ENCODE measurements around the gene PDZD2. TPM values are rescaled to one million over a fixed set of nuclear protein-coding genes. Genes with fewer than 3 reads are reported as not detected.

PDZD2 gene
- total RNA-seq, 2 donors from 2014 or later: 10.3 to 59.5 TPM

DNA sequence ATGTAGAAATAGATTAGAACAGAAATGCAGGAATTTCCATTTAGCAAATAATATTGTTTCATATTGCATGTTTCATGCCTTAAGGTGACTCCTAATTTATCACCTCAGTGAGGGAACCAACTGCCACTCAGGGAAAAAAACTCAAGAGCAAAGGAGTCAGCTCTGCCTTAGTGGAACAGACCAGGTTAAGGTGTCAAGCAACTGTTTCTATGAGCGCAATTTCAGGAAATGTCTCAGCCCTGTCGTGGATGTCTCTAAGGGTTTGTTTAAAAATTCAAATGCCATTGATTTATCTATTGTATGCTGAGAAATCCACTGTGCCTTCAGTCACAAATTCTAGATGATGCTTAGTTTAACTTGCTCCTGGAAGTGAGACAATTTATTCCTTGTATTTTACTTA, 34.7 kb upstream of the PDZD2 start:
- H3K27ac ChIP-seq: no peak overlapping the region
- no peak overlapping the region for H3K4me3 ChIP-seq
- no peaks in the 10 kb centered on the region for H3K9me3 ChIP-seq
- no peaks in the 10 kb centered on the region for H3K4me1 ChIP-seq (replicated peaks)
- intact Hi-C loops (cut with DNase I): no loop called here
- 67% methylated on average over 2 of the region's 2 CpGs for WGBS
- TF ChIP-seq POLR2AphosphoS5 (IDR thresholded peaks at IDR 0.05): no peak
- no peak for TF ChIP-seq POLR2A (IDR thresholded peaks at IDR 0.05)
- TF ChIP-seq, protein P1, sequence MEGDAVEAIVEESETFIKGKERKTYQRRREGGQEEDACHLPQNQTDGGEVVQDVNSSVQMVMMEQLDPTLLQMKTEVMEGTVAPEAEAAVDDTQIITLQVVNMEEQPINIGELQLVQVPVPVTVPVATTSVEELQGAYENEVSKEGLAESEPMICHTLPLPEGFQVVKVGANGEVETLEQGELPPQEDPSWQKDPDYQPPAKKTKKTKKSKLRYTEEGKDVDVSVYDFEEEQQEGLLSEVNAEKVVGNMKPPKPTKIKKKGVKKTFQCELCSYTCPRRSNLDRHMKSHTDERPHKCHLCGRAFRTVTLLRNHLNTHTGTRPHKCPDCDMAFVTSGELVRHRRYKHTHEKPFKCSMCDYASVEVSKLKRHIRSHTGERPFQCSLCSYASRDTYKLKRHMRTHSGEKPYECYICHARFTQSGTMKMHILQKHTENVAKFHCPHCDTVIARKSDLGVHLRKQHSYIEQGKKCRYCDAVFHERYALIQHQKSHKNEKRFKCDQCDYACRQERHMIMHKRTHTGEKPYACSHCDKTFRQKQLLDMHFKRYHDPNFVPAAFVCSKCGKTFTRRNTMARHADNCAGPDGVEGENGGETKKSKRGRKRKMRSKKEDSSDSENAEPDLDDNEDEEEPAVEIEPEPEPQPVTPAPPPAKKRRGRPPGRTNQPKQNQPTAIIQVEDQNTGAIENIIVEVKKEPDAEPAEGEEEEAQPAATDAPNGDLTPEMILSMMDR (IDR thresholded peaks at IDR 0.05): no peak
- no peaks in the 10 kb centered on the region for H3K27me3 ChIP-seq (replicated peaks; ENCODE audit: insufficient read depth)
- no peaks in the 10 kb centered on the region for H3K36me3 ChIP-seq
- no peak for DNase-seq (ENCODE audit: low spot score)

DNA sequence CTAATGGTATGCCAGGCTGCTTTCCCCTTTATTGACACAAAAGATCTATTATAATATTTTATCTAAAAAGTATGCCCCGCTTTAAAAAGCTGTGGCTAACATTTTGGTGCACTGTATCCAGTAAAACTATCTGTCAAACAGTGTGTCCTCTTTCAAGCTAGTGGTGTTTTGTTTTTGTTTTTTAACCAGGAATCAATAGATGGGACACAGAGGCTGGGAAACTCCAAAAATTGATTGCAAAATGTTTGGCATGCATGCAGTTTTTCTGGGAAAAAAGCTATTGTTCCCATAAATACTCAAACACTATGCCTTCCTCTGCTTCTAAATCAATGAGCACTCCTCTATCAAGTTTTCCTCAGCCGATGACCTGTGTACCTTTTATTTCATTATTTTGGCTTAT, 34.3 kb upstream of the PDZD2 start:
- Histone ChIP-seq H3K27me3 (replicated peaks; ENCODE audit: insufficient read depth) (no peaks in the 10 kb centered on the region), H3K9me3 (no peaks in the 10 kb centered on the region), H3K36me3 (no peaks in the 10 kb centered on the region), H3K4me1 (replicated peaks) (no peaks in the 10 kb centered on the region), H3K4me3 (no peak overlapping the region), H3K27ac (no peak overlapping the region)
- intact Hi-C loops (cut with DNase I): no loop called here
- no peak for TF ChIP-seq POLR2AphosphoS5 (IDR thresholded peaks at IDR 0.05)
- no peak for TF ChIP-seq POLR2A (IDR thresholded peaks at IDR 0.05)
- TF ChIP-seq, protein P1 (IDR thresholded peaks at IDR 0.05): no peak
- 67% methylated on average over 2 of the region's 2 CpGs for WGBS
- no peak for DNase-seq (ENCODE audit: low spot score)

DNA sequence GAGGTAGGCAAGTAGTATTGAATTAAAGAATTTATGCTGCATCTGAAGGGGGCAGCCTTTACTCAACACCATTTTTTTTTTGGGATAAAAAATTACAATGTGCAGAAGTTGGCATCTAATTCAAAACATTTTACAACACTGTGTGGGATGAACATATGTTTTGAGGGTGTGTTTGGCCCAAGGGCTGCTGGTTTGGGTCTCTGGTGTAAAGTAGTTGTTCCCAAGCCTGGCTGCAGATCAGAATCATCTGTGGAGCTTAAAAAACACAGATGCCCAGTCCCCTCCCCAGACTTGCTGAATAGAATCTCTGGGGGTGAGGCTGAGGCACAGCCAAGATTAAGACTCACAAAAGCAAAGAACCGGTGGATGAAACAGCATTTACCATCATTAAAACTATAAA, 33.0 kb upstream of the PDZD2 start:
- WGBS: 44% methylated on average over 1 of the region's 1 CpG
- Histone ChIP-seq H3K27ac (no peak overlapping the region), H3K36me3 (no peaks in the 10 kb centered on the region), H3K9me3 (no peaks in the 10 kb centered on the region), H3K4me3 (no peak overlapping the region), H3K4me1 (replicated peaks) (no peaks in the 10 kb centered on the region), H3K27me3 (replicated peaks; ENCODE audit: insufficient read depth) (no peaks in the 10 kb centered on the region)
- DNase-seq (ENCODE audit: low spot score): no peak
- TF ChIP-seq, protein P1 (IDR thresholded peaks at IDR 0.05): no peak
- TF ChIP-seq POLR2AphosphoS5 (IDR thresholded peaks at IDR 0.05) (no peak), POLR2A (IDR thresholded peaks at IDR 0.05) (no peak)
- intact Hi-C loops (cut with DNase I): no loop called here

DNA sequence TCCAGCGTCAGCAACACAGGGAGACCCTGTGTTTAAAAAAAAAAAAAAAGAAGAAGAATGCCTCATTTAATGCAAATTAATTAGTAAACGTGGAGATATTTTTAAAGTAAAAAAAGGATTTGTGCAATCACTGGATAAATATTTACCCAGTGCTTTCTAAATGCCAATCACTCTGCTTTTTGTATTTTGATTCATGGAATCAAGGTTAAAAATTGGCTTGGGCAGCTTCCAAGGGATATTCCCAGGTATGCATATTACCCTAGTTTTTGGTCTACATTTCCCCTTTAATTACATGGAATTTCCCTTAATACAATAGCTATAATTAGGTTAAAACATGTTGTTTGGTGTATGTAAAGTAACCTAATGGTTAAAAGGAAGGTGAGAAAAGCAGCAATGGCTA, 31.4 kb upstream of the PDZD2 start:
- intact Hi-C loops (cut with DNase I): no loop called here
- Histone ChIP-seq H3K4me1 (replicated peaks) (no peaks in the 10 kb centered on the region), H3K4me3 (no peak overlapping the region), H3K27me3 (replicated peaks; ENCODE audit: insufficient read depth) (no peaks in the 10 kb centered on the region), H3K36me3 (no peaks in the 10 kb centered on the region), H3K27ac (no peak overlapping the region), H3K9me3 (no peaks in the 10 kb centered on the region)
- 63% methylated on average over 2 of the region's 2 CpGs for WGBS
- TF ChIP-seq POLR2A (IDR thresholded peaks at IDR 0.05) (no peak), POLR2AphosphoS5 (IDR thresholded peaks at IDR 0.05) (no peak)
- TF ChIP-seq, protein P1 (IDR thresholded peaks at IDR 0.05): no peak
- no peak for DNase-seq (ENCODE audit: low spot score)

DNA sequence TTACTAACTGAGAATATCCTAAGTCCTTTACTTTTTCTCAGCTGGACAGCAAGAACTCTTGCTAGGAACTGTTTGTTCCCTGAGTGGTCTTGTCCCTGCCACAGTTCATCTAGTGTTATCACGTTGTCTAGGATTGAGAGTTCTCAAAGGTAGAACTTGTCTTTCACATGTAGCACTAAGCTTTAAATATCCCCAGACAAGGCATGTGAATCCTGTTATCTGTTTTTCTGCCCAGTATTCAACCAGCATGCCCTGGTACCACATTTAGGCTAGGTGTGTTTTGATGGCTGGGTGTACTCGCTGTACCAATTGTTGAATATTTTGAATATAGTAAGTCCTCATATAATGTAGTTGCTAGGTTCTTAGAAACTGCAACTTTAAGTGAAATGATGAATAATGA, 27.9 kb upstream of the PDZD2 start:
- no peak overlapping the region for H3K4me3 ChIP-seq
- intact Hi-C loops (cut with DNase I): no loop called here
- no peaks in the 10 kb centered on the region for H3K36me3 ChIP-seq
- H3K27ac ChIP-seq: no peak overlapping the region
- TF ChIP-seq POLR2A (IDR thresholded peaks at IDR 0.05) (no peak), POLR2AphosphoS5 (IDR thresholded peaks at IDR 0.05) (no peak)
- TF ChIP-seq, protein P1 (IDR thresholded peaks at IDR 0.05): no peak
- WGBS: 83% methylated on average over 2 of the region's 2 CpGs
- no peak for DNase-seq (ENCODE audit: low spot score)
- no peaks in the 10 kb centered on the region for H3K4me1 ChIP-seq (replicated peaks)
- no peaks in the 10 kb centered on the region for H3K9me3 ChIP-seq
- no peaks in the 10 kb centered on the region for H3K27me3 ChIP-seq (replicated peaks; ENCODE audit: insufficient read depth)

Measured in prostate gland (tissue), 2 donors.